ENCODE measurements around the gene DSCAML1. TPM values are rescaled to one million over a fixed set of nuclear protein-coding genes. Genes with fewer than 3 reads are reported as not detected.

The DSCAML1 gene
- total RNA-seq, 2 donors from 2014 or later = 0.67 to 1.3 TPM

DNA sequence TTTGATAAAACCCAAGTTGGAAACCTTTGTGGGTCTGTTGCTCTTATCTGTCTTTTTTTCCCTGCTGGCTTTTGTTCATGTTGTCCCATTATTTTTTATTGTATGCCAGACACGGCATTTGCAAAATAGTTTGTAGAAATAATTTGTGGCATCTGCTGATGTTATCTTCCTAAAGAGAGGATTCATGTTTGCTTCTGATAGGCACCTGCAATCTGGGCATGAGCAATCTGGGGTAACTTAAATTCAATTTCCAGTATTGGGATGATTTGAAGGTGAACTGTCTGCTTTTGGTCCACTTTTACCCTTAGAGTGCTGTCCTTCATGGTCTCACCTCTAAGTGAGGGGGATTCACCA is 342.5 kb downstream of the DSCAML1 start:
- Histone ChIP-seq H3K36me3 (no peaks in the 10 kb centered on the region), H3K9me3 (peaks cover 0 to 16% of the 10 kb centered on the region in 2 donors), H3K4me3 (no peak overlapping the region), H3K27ac (no peak overlapping the region), H3K4me1 (no peaks in the 10 kb centered on the region), H3K27me3 (no peaks in the 10 kb centered on the region)
- no peak for DNase-seq (ENCODE audit: low spot score)
- TF ChIP-seq, protein P1, sequence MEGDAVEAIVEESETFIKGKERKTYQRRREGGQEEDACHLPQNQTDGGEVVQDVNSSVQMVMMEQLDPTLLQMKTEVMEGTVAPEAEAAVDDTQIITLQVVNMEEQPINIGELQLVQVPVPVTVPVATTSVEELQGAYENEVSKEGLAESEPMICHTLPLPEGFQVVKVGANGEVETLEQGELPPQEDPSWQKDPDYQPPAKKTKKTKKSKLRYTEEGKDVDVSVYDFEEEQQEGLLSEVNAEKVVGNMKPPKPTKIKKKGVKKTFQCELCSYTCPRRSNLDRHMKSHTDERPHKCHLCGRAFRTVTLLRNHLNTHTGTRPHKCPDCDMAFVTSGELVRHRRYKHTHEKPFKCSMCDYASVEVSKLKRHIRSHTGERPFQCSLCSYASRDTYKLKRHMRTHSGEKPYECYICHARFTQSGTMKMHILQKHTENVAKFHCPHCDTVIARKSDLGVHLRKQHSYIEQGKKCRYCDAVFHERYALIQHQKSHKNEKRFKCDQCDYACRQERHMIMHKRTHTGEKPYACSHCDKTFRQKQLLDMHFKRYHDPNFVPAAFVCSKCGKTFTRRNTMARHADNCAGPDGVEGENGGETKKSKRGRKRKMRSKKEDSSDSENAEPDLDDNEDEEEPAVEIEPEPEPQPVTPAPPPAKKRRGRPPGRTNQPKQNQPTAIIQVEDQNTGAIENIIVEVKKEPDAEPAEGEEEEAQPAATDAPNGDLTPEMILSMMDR (IDR thresholded peaks at IDR 0.05) = no peak

GRCh38 chr11:117453886-117454563 is 343.0 kb downstream of the DSCAML1 start:
- no peak overlapping the region for H3K4me3 ChIP-seq
- TF ChIP-seq, protein P1 (IDR thresholded peaks at IDR 0.05) = no peak
- H3K36me3 ChIP-seq = no peaks in the 10 kb centered on the region
- no peak overlapping the region for H3K27ac ChIP-seq
- no peaks in the 10 kb centered on the region for H3K4me1 ChIP-seq
- no peaks in the 10 kb centered on the region for H3K27me3 ChIP-seq
- DNase-seq (ENCODE audit: low spot score) = no peak
- peaks cover 0 to 16% of the 10 kb centered on the region in 2 donors for H3K9me3 ChIP-seq

DNA sequence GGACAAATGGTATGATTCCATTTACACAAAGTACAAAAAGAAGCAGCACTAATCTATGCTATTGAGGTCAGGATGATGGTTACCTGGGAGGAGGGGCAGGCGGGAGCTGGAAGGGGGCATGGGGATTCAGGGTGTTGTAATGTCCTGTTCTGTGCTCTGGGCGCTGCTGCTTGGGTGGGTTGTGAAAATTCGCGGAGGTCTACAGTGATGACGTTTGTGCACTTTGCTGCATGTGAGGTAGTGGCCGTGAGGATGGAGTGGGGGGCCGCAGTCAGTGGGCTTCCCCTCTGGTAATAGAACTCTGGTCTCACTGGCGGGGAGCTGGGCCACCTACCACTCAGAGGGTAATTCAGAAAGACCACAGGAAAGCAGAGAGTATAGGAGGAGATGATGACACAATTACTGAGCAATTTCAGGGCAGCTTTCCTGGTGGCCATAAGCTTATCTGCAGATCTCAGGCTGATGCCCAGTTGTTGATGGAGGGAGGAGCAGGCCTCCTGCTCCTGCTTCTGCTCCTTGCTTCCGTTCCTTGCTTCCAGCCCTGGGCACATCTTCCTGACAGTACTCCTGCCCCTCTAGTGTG is 347.8 kb downstream of the DSCAML1 start:
- Histone ChIP-seq H3K9me3 (peaks cover 0 to 9% of the 10 kb centered on the region in 2 donors), H3K4me3 (no peak overlapping the region), H3K27ac (no peak overlapping the region), H3K4me1 (no peaks in the 10 kb centered on the region), H3K36me3 (no peaks in the 10 kb centered on the region), H3K27me3 (no peaks in the 10 kb centered on the region)
- no peak for DNase-seq (ENCODE audit: low spot score)
- TF ChIP-seq, protein P1 (IDR thresholded peaks at IDR 0.05) = no peak

GRCh38 chr11:117444711-117445658 is 352.0 kb downstream of the DSCAML1 start:
- TF ChIP-seq, protein P1 (IDR thresholded peaks at IDR 0.05) = no peak
- no peaks in the 10 kb centered on the region for H3K9me3 ChIP-seq
- no peak for DNase-seq (ENCODE audit: low spot score)
- H3K36me3 ChIP-seq = no peaks in the 10 kb centered on the region
- H3K27ac ChIP-seq = no peak overlapping the region
- H3K4me3 ChIP-seq = no peak overlapping the region
- peaks cover 0 to 5% of the 10 kb centered on the region in 2 donors for H3K4me1 ChIP-seq
- H3K27me3 ChIP-seq = no peaks in the 10 kb centered on the region

DNA sequence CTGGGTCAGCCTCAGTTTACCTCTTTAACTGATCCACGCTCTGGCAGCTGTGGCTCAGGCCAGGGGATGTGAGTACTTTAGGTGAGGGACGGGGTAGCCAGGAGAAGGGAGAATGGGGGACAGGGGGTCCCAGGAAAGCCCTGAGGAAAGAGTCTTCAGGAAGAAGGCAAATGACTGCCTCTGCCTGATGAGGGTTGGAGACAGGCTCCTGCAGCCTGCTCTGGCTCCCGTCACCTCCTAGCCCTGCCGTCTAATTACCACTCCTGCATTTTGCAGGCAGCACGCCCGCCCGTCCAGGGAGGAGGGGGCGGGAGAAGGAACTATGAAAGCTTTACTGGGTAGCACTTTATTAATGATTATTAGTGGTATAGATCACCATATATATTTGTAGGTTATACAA is 352.8 kb downstream of the DSCAML1 start:
- no peaks in the 10 kb centered on the region for H3K36me3 ChIP-seq
- no peak overlapping the region for H3K4me3 ChIP-seq
- no peak overlapping the region for H3K27ac ChIP-seq
- H3K27me3 ChIP-seq = no peaks in the 10 kb centered on the region
- TF ChIP-seq, protein P1 (IDR thresholded peaks at IDR 0.05) = no peak
- DNase-seq (ENCODE audit: low spot score) = no peak
- no peaks in the 10 kb centered on the region for H3K9me3 ChIP-seq
- peaks cover 0 to 5% of the 10 kb centered on the region in 2 donors for H3K4me1 ChIP-seq

Measured in right atrium auricular region (tissue), 2 donors.